ENCODE measurements around the gene NPAS3. TPM values are rescaled to one million over a fixed set of nuclear protein-coding genes. Genes with fewer than 3 reads are reported as not detected.
A peak's percentile ranks its signal among the peaks of the same experiment; 100 is the strongest.

The NPAS3 gene
- total RNA-seq, 1 experiment from 2014 or later = not detected

DNA sequence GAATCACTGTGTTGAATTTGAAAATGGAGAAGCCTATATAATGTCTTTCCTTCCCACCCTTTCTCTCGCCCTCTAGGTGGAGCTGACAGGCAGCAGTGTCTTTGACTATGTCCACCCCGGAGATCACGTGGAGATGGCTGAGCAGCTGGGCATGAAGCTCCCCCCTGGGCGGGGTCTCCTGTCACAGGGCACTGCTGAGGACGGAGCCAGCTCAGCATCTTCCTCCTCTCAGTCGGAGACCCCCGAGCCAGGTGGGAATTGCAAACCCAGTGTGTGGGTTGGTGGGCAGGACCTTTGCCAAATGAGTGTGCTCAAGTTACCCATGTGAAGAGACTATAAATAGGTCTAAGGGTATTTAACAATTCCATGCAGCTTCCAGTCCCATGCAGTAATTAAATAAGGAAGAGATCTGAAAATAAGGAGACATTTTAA is 737.5 kb downstream of the NPAS3 start:
- H3K79me2 ChIP-seq (ENCODE audit: low read depth) = no peaks in the 10 kb centered on the region
- DNase-seq = no peak
- intact Hi-C loops (cut with micrococcal nuclease; ENCODE audit: unreplicated experiment) = no loop called here
- peaks cover 12% of the 10 kb centered on the region; the same call in 1 of the 2 replicates for H3F3A ChIP-seq (ENCODE audit: insufficient read depth, low read depth)
- no peaks in the 10 kb centered on the region for H3K27me3 ChIP-seq (ENCODE audit: insufficient read depth, low read depth)
- no peak for TF ChIP-seq EZH2 (IDR thresholded peaks at IDR 0.05; ENCODE audit: low read depth)
- TF ChIP-seq, protein P1, sequence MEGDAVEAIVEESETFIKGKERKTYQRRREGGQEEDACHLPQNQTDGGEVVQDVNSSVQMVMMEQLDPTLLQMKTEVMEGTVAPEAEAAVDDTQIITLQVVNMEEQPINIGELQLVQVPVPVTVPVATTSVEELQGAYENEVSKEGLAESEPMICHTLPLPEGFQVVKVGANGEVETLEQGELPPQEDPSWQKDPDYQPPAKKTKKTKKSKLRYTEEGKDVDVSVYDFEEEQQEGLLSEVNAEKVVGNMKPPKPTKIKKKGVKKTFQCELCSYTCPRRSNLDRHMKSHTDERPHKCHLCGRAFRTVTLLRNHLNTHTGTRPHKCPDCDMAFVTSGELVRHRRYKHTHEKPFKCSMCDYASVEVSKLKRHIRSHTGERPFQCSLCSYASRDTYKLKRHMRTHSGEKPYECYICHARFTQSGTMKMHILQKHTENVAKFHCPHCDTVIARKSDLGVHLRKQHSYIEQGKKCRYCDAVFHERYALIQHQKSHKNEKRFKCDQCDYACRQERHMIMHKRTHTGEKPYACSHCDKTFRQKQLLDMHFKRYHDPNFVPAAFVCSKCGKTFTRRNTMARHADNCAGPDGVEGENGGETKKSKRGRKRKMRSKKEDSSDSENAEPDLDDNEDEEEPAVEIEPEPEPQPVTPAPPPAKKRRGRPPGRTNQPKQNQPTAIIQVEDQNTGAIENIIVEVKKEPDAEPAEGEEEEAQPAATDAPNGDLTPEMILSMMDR (conservative IDR thresholded peaks at IDR 0.05) = peak; percentile 18; the same call in 1 of the 2 replicates
- H3K36me3 ChIP-seq (ENCODE audit: low read depth) = no peaks in the 10 kb centered on the region
- H3K4me2 ChIP-seq = no peak overlapping the region
- H4K20me1 ChIP-seq (ENCODE audit: insufficient read depth) = no peaks in the 10 kb centered on the region
- H3K4me3 ChIP-seq = no peak overlapping the region
- BruUV-seq (replicated peaks) = no TSS peak
- H3K4me1 ChIP-seq (replicated peaks; ENCODE audit: insufficient read depth) = peaks cover 18% of the 10 kb centered on the region; the same call in 1 of the 2 replicates
- H3K9me2 ChIP-seq (ENCODE audit: insufficient read depth) = no peaks in the 10 kb centered on the region
- no peak overlapping the region for H3K27ac ChIP-seq
- POLR2A ChIA-PET (ENCODE audit: unreplicated experiment) = interaction anchor here (0.7 kb wide), 1 partner anchor 270 kb away, joined by 3 read pairs; no protein-coding TSS in a partner anchor
- no peaks in the 10 kb centered on the region for H3K9me3 ChIP-seq (ENCODE audit: insufficient read depth, low read depth)
- no peak overlapping the region for H2AFZ ChIP-seq
- CTCF ChIA-PET = no interaction called here

DNA sequence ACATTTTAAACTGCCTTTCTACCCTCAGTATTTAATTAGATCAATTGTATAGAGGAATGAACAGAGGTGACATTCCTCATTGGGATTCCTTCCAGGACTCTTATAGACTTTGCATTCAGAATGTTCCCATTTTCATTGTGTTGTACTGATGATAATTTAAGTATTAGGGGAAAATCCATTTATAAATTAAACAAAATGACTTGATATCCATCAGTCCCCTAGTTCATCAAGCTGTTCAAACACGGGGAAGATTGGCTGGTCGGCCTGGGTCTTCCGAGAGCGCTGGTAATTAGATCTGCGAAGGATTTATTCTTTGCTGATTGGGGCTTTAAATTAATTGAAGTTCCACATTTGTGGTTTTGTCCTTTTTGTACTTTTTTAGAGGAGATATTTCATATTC is 738.2 kb downstream of the NPAS3 start:
- H3F3A ChIP-seq (ENCODE audit: insufficient read depth, low read depth) = peaks cover 12% of the 10 kb centered on the region; the same call in 1 of the 2 replicates
- CTCF ChIA-PET = no interaction called here
- no peaks in the 10 kb centered on the region for H3K9me2 ChIP-seq (ENCODE audit: insufficient read depth)
- POLR2A ChIA-PET (ENCODE audit: unreplicated experiment) = no interaction called here
- H3K79me2 ChIP-seq (ENCODE audit: low read depth) = no peaks in the 10 kb centered on the region
- no peak overlapping the region for H3K4me2 ChIP-seq
- DNase-seq = no peak
- H3K27me3 ChIP-seq (ENCODE audit: insufficient read depth, low read depth) = no peaks in the 10 kb centered on the region
- H3K9me3 ChIP-seq (ENCODE audit: insufficient read depth, low read depth) = no peaks in the 10 kb centered on the region
- H4K20me1 ChIP-seq (ENCODE audit: insufficient read depth) = no peaks in the 10 kb centered on the region
- intact Hi-C loops (cut with micrococcal nuclease; ENCODE audit: unreplicated experiment) = no loop called here
- no peak overlapping the region for H2AFZ ChIP-seq
- no peak overlapping the region for H3K4me3 ChIP-seq
- no peaks in the 10 kb centered on the region for H3K36me3 ChIP-seq (ENCODE audit: low read depth)
- TF ChIP-seq EZH2 (IDR thresholded peaks at IDR 0.05; ENCODE audit: low read depth) = no peak
- TF ChIP-seq, protein P1 (conservative IDR thresholded peaks at IDR 0.05) = no peak
- H3K4me1 ChIP-seq (replicated peaks; ENCODE audit: insufficient read depth) = peaks cover 18% of the 10 kb centered on the region; the same call in 1 of the 2 replicates
- H3K27ac ChIP-seq = no peak overlapping the region
- BruUV-seq (replicated peaks) = no TSS peak

DNA sequence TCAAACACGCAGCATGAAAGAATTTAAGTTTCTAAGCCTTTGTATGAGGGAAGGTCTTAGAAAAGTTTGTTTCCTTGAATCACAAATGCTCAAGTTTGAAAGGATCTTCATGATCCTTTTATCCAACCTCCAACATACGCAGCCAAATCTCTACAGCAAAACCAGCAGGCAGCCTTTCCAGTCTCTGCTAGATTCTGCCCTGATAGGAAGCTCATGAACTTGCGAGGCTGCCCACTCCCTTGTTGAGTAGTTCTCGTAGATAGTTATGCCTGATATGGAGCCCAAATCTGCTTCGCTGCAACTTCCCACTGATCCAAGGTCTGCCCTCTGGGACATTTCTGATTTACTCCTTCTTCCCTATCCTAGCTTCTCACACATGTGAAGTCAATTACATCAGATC is 739.3 kb downstream of the NPAS3 start:
- H3K4me2 ChIP-seq = no peak overlapping the region
- H3K36me3 ChIP-seq (ENCODE audit: low read depth) = no peaks in the 10 kb centered on the region
- ChIA-PET POLR2A (ENCODE audit: unreplicated experiment) (no interaction called here), CTCF (no interaction called here)
- H3K4me3 ChIP-seq = no peak overlapping the region
- H3K4me1 ChIP-seq (replicated peaks; ENCODE audit: insufficient read depth) = peaks cover 18% of the 10 kb centered on the region; the same call in 1 of the 2 replicates
- DNase-seq = no peak
- H4K20me1 ChIP-seq (ENCODE audit: insufficient read depth) = no peaks in the 10 kb centered on the region
- intact Hi-C loops (cut with micrococcal nuclease; ENCODE audit: unreplicated experiment) = no loop called here
- no peaks in the 10 kb centered on the region for H3K9me2 ChIP-seq (ENCODE audit: insufficient read depth)
- no peaks in the 10 kb centered on the region for H3K9me3 ChIP-seq (ENCODE audit: insufficient read depth, low read depth)
- no TSS peak for BruUV-seq (replicated peaks)
- no peak overlapping the region for H3K27ac ChIP-seq
- H3K27me3 ChIP-seq (ENCODE audit: insufficient read depth, low read depth) = no peaks in the 10 kb centered on the region
- H3F3A ChIP-seq (ENCODE audit: insufficient read depth, low read depth) = peaks cover 12% of the 10 kb centered on the region; the same call in 1 of the 2 replicates
- H2AFZ ChIP-seq = no peak overlapping the region
- no peaks in the 10 kb centered on the region for H3K79me2 ChIP-seq (ENCODE audit: low read depth)
- no peak for TF ChIP-seq EZH2 (IDR thresholded peaks at IDR 0.05; ENCODE audit: low read depth)
- TF ChIP-seq, protein P1 (conservative IDR thresholded peaks at IDR 0.05) = no peak
